Keratinocyte (primary cell): ENCODE results near the gene ECT2L. TPM values are rescaled to one million over a fixed set of nuclear protein-coding genes. Genes with fewer than 3 reads are reported as not detected.

Experiments
- DNase-seq: peaks from one replicate; pipeline ENCODE4 v3.0.0-alpha.2; 2011; ENCODE audit warnings: low read depth, missing footprints, low spot score
- FAIRE-seq: peaks from 2 replicates; lab custom pipeline; 2011; peaks lifted over from hg19 to GRCh38; lab: Jason Lieb, UNC
- H2AFZ ChIP-seq: 2 replicates; pipeline ENCODE4 v1.6.0; 2012; ENCODE audit warnings: low read length, control low read depth, inconsistent platforms; ENCODE audit not compliant: control insufficient read depth
- H3K27ac ChIP-seq: 2 replicates; pipeline ENCODE4 v1.5.1; 2011; ENCODE audit warnings: low read length; ENCODE audit not compliant: control insufficient read depth, insufficient read depth
- H3K27me3 ChIP-seq: 3 replicates; pipeline ENCODE4 v1.6.0; 2011; ENCODE audit warnings: low read length; ENCODE audit not compliant: control insufficient read depth, insufficient read depth; ENCODE audit errors: extremely low read depth
- H3K36me3 ChIP-seq, 2 experiments: 2 replicates in 1 of 2; 3 replicates in 1 of 2; pipeline ENCODE4 v1.5.1; 2011; ENCODE audit warnings: low read length in 2 of 2, mild to moderate bottlenecking in 1 of 2; ENCODE audit not compliant: control insufficient read depth in 2 of 2, insufficient read depth in 2 of 2; ENCODE audit errors: extremely low read depth in 1 of 2
- H3K4me1 ChIP-seq: 3 replicates; pipeline ENCODE4 v1.5.1; 2011; ENCODE audit warnings: low read length; ENCODE audit not compliant: control insufficient read depth, insufficient read depth; ENCODE audit errors: extremely low read depth
- H3K4me2 ChIP-seq: 3 replicates; pipeline ENCODE4 v1.6.0; 2011; ENCODE audit warnings: low read depth, low read length; ENCODE audit not compliant: control insufficient read depth, insufficient read depth; ENCODE audit errors: extremely low read depth
- H3K4me3 ChIP-seq, 3 experiments: fragments of 200-600 bp in 1 of 3; sonication (generic) in 1 of 3; 2 replicates in 2 of 3; 3 replicates in 1 of 3; pipeline ENCODE4 v1.5.1; 2011 to 2016; ENCODE audit warnings: low read length in 3 of 3, mild to moderate bottlenecking in 3 of 3, control low read depth in 2 of 3, inconsistent platforms in 1 of 3, low read depth in 1 of 3, mixed read lengths in 1 of 3, mixed run types in 1 of 3, moderate library complexity in 1 of 3; ENCODE audit not compliant: control insufficient read depth in 2 of 3, insufficient read depth in 2 of 3; ENCODE audit errors: extremely low read depth in 1 of 3
- H3K79me2 ChIP-seq: 2 replicates; pipeline ENCODE4 v1.6.0; 2012; ENCODE audit warnings: low read length; ENCODE audit not compliant: control insufficient read depth, insufficient read depth
- H3K9ac ChIP-seq: 3 replicates; pipeline ENCODE4 v1.6.0; 2011; ENCODE audit warnings: low read length; ENCODE audit not compliant: control insufficient read depth, insufficient read depth; ENCODE audit errors: extremely low read depth
- H3K9me1 ChIP-seq: 3 replicates; pipeline ENCODE4 v1.6.0; 2011; ENCODE audit warnings: low read length; ENCODE audit not compliant: control insufficient read depth, insufficient read depth; ENCODE audit errors: extremely low read depth
- H3K9me3 ChIP-seq: 2 replicates; pipeline ENCODE4 v1.5.1; 2012; ENCODE audit warnings: low read depth, low read length; ENCODE audit not compliant: control insufficient read depth
- H4K20me1 ChIP-seq: 3 replicates; pipeline ENCODE4 v1.6.0; 2011; ENCODE audit warnings: low read length; ENCODE audit not compliant: control insufficient read depth, insufficient read depth; ENCODE audit errors: extremely low read depth
- EZH2 ChIP-seq: IDR thresholded peaks from one replicate; pipeline ENCODE4 v1.6.1; 2012; ENCODE audit warnings: inconsistent platforms, mild to moderate bottlenecking, low read length, moderate library complexity
- dilution Hi-C: fragments of 300-500 bp; cut with MboI; formaldehyde crosslinking; loops from one replicate; pipeline ENCODE4 v1.7.0; 2020; ENCODE audit warnings: low sequenced_read_pairs; ENCODE audit not compliant: extremely low pct_ligation_motif_present
- polyA plus RNA-seq, 5 experiments: library from polyadenylated mRNA; depleted of rRNA in 3 of 5; stranded (reverse) in 3 of 5; stranded (forward) in 1 of 5; unstranded in 1 of 5; fragments of >200 nt; gene quantifications; 1 replicate in 1 of 5; 2 replicates in 3 of 5; 3 replicates in 1 of 5; pipeline versions ENCODE4 v1.2.1 to v1.2.3, GENCODE V29; 2011 to 2012; ENCODE audit warnings: missing spikeins in 2 of 5, low read depth in 1 of 5, low replicate concordance in 1 of 5
- TF ChIP-seq, protein P1 (sequence below), 3 experiments: IDR thresholded peaks in 1 of 3; conservative IDR thresholded peaks in 1 of 3; optimal IDR thresholded peaks in 1 of 3; 2 replicates in 2 of 3; 3 replicates in 1 of 3; pipeline versions ENCODE3 to v1.5.1; 2011; ENCODE audit warnings: low read length in 3 of 3, mild to moderate bottlenecking in 3 of 3, moderate library complexity in 2 of 3, control low read depth in 1 of 3, inconsistent platforms in 1 of 3; ENCODE audit not compliant: insufficient read depth in 2 of 3; ENCODE audit errors: extremely low read depth in 1 of 3

Gene ECT2L
- polyA plus RNA-seq, 1 donor (not counting 4 experiments of a cell fraction or from before 2014, with no cell fraction given): 0.01 TPM

DNA sequence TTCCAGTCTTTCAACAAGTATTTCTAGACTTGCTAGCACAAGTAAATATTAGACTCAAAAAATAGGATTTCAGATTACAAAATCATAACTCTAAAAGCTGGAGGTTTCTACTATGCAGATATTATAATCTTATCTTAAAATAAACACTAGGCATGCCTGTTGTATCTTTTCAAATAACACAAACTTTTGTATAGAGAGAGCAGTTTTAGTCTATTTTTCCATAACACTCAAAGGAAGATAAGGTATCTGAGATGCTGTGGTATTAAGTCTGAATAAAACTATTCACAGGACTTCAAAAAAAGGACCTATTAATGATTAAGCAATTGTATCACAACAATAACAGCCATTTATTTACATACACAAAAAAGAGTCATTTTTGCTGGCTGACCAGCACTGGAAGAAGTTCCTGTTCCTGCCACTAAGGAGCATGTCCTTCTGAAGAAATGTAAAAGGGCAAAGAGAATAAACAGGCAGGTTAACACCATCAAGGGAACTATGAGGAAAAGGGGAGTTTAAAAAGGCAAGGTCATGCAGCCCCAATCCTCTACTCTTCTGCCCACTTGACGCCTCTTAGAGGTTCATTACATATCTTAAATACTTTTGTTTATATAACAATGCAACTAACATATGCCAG lies 152.8 kb downstream of the ECT2L start:
- DNase-seq: no peak
- Histone ChIP-seq H3K36me3 (peaks cover 2 to 14% of the 10 kb centered on the region in 2 experiments), H3K4me3 (no peak overlapping the region), H3K4me2 (no peak overlapping the region), H3K79me2 (peaks cover 73% of the 10 kb centered on the region), H3K27ac (peak overlapping the region; percentile 38), H3K27me3 (no peaks in the 10 kb centered on the region), H3K4me1 (peaks cover 28% of the 10 kb centered on the region), H3K9me3 (no peaks in the 10 kb centered on the region), H3K9me1 (no peaks in the 10 kb centered on the region), H3K9ac (no peak overlapping the region), H2AFZ (no peak overlapping the region), H4K20me1 (no peaks in the 10 kb centered on the region)
- FAIRE-seq: no peak
- no peak for TF ChIP-seq EZH2
- TF ChIP-seq, protein P1, sequence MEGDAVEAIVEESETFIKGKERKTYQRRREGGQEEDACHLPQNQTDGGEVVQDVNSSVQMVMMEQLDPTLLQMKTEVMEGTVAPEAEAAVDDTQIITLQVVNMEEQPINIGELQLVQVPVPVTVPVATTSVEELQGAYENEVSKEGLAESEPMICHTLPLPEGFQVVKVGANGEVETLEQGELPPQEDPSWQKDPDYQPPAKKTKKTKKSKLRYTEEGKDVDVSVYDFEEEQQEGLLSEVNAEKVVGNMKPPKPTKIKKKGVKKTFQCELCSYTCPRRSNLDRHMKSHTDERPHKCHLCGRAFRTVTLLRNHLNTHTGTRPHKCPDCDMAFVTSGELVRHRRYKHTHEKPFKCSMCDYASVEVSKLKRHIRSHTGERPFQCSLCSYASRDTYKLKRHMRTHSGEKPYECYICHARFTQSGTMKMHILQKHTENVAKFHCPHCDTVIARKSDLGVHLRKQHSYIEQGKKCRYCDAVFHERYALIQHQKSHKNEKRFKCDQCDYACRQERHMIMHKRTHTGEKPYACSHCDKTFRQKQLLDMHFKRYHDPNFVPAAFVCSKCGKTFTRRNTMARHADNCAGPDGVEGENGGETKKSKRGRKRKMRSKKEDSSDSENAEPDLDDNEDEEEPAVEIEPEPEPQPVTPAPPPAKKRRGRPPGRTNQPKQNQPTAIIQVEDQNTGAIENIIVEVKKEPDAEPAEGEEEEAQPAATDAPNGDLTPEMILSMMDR (optimal IDR thresholded peaks at IDR 0.05 in 1 of 3, IDR thresholded peaks at IDR 0.05 in 1 of 3, conservative IDR thresholded peaks at IDR 0.05 in 1 of 3; ENCODE audit: extremely low read depth in 1 of 3, insufficient read depth in 2 of 3, low read length in 3 of 3): no peak
- dilution Hi-C loops: no loop called here

DNA sequence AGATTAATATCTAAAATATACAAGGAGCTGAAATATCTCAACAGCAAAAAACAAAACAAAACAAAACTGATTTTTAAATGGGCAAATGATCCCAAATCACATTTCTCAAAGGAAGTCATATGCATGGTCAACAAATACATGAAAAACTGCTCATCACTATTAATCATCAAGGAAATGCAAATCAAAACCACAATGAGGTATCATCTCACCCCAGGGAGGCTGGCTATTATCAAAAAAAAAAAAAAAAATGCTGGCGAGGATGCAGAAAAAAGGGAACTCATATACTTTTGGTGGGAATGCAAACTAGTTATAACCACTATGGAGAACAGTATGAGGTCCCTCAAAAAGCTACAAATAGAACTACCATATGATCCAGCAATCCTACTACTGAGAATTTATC lies 157.6 kb downstream of the ECT2L start:
- H3K27me3 ChIP-seq: no peaks in the 10 kb centered on the region
- peaks cover 94% of the 10 kb centered on the region for H3K79me2 ChIP-seq
- no peaks in the 10 kb centered on the region for H3K36me3 ChIP-seq
- peak overlapping the region; percentile 64 for H3K27ac ChIP-seq
- no peak for DNase-seq
- TF ChIP-seq EZH2: no peak
- TF ChIP-seq, protein P1 (optimal IDR thresholded peaks at IDR 0.05 in 1 of 3, IDR thresholded peaks at IDR 0.05 in 1 of 3, conservative IDR thresholded peaks at IDR 0.05 in 1 of 3; ENCODE audit: extremely low read depth in 1 of 3, insufficient read depth in 2 of 3, low read length in 3 of 3): no peak
- peak overlapping the region; percentile 64 for H3K4me2 ChIP-seq
- H3K4me1 ChIP-seq: peaks cover 27% of the 10 kb centered on the region
- dilution Hi-C loops: no loop called here
- H3K4me3 ChIP-seq: no peak overlapping the region
- peak; percentile 17 for FAIRE-seq
- no peaks in the 10 kb centered on the region for H4K20me1 ChIP-seq
- no peak overlapping the region for H2AFZ ChIP-seq
- no peaks in the 10 kb centered on the region for H3K9me1 ChIP-seq
- H3K9me3 ChIP-seq: no peaks in the 10 kb centered on the region
- H3K9ac ChIP-seq: no peak overlapping the region

Other genes starting within 250 kb of the ECT2L start
- gene CCDC28A, start 22.3 kb upstream of the ECT2L start, polyA plus RNA-seq: 5.8 to 8.9 TPM (median 6.6 TPM) in 3 replicates
- gene REPS1, start 192.2 kb downstream of the ECT2L start, polyA plus RNA-seq: 42.9 to 61.3 TPM (median 55.0 TPM) in 3 replicates
- 56.1 to 120 TPM (median 119 TPM) in 3 replicates for gene ABRACL, start 232.7 kb downstream of the ECT2L start, polyA plus RNA-seq